GM10266 (cell line): ENCODE results near the gene HNRNPA3.
"Not testable (repeated sequence)": the region's sequence is repeated elsewhere in the genome, so short reads cannot be mapped to it uniquely, and the experiment has no call there.

Source experiments
- DNase-seq: peaks from one replicate; pipeline ENCODE4 v3.0.0; 2012; ENCODE audit errors: extremely low spot score
- CTCF ChIP-seq: IDR thresholded peaks from 2 replicates; pipeline ENCODE4 v1.5.1; 2012; ENCODE audit warnings: mild to moderate bottlenecking, low read depth; ENCODE audit not compliant: control insufficient read depth, insufficient read depth; ENCODE audit errors: missing control alignments

Gene HNRNPA3

GRCh38 chr2:177245010-177245422, 32.4 kb downstream of the HNRNPA3 start:
- no peak for DNase-seq
- TF ChIP-seq CTCF, result no peak

DNA sequence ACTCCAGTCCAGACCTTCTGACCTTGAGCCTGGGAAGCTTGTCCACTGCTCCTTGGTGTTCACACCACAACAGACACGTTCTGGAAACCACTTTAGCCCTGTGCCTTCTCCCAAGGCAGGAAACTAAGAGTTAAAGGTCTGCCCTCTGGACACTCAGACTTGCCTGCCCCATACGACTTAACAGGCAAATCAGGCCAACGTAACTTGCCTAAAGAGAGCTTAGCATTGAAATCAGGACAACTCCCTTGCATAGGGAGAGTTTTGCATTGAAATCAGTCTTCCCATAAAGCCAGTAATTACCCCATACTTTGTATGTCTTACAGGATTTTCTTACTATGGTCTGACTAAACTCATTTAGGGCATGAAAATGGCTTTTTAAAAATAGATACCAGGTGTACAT, 33.4 kb downstream of the HNRNPA3 start:
- TF ChIP-seq CTCF, result no peak

GRCh38 chr2:177246523-177247030, 34.0 kb downstream of the HNRNPA3 start:
- not testable (repeated sequence) for DNase-seq

More for the DNA sequence above, 33.4 kb downstream of the HNRNPA3 start:
- DNase-seq, result no peak

DNA sequence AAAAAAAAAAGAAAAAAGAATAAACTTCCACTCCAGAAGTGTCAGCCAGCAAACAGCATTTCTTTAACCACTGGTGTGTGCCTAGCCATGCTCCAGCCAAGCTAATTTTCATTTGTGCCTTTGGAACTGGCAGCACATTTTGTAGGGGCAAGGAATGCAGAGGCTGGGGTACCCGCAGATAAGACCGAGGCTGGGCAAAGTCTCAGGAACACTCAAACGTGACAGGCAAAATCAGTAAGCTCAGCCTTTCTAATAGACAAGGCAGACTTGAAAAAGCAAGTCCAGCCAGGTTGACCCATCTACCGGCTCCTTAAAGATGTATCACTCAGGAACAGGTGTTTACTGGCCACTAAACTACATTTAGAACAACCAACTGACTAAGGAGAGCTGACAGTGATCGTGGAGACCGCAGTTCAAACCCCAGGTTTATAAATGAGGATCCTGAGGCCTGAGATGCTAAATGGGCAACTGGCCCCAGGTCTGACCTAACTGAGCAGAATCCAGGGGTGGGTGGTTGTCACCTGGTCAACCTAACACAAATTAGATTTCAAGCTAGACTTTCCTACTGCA, 35.2 kb downstream of the HNRNPA3 start:
- no peak for DNase-seq
- TF ChIP-seq CTCF, result no peak

GRCh38 chr2:177249038-177249437, 36.4 kb downstream of the HNRNPA3 start:
- DNase-seq, result no peak
- no peak for TF ChIP-seq CTCF

DNA sequence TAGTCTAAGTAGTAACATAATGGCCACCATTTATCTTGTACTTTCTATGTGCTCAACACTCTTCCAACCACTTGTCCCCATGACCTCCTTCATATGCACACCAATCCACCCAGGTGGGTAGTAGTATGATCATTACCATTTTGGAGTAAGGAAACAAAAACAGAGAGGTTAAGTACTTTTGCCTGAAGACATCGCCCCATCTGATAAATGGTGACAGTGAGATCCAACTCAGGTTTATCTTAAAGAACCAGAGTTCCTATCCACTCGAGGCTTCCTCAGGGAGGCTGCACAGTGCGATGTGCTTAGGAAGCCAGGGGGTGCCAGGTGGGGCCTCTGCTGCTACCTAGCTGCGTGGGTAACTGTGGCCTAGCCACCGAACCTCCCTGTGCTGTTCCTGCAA, 37.9 kb downstream of the HNRNPA3 start:
- no peak for DNase-seq
- no peak for TF ChIP-seq CTCF

DNA sequence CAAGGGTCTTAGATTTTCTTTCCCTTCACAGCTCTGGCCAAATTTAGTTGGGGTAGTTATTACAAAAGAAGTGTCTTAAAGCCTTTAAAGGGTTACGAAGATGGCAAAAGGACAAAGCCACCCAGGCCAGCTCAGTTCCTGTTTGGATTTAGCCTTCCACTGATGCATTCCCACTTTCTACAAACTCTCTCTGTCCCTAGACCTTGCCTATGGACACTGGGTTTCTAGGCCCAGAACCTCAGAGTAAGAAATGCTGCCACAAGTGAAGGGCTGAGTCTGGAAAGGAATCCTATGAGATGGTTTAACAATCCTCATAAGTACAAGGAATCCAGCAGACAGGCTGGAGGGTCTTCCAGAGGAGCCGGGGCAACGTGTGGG, 38.6 kb downstream of the HNRNPA3 start:
- no peak for DNase-seq
- no peak for TF ChIP-seq CTCF
